GM19023 (cell line): ENCODE measurements around the gene OTOF.

Experiments used
- ATAC-seq: cut with Tn5 transposase; IDR thresholded peaks from one replicate; pipeline ENCODE4 v1.9.1; 2021; ENCODE audit warnings: mild to moderate bottlenecking, moderate library complexity; ENCODE audit not compliant: unreplicated experiment

Gene OTOF

DNA sequence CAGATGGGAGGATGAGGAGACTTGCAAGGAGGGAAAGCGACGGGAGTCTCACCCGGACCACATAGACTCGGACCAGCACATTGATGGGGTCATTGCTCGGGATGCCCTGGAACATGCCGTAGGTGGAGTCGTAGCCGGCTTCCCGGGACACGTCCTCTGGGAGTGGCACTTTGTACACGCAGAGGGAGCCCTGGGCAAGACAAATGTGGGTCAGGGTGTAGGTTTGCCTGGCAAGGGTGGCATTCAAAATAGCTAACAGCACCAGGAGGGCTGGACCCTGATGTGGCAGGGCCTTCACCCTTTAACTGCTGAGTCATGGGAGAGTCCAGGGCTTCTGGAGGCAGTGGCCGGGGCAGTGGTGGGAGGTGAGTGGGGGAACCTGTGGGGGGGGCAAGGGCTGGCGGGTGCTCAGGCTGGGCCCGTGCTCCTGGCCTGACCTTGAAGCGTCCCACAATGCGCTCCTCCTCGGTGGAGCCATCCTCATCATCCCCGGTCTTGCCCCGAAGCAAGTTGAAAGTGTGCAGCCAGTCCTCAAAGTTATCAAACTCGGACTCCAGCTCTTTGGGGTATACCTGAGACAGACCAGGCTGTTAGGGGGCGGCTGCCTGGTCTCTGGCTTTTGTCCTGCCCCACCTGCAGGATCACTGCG lies 11.1 kb downstream of the OTOF start:
- no peak for ATAC-seq

DNA sequence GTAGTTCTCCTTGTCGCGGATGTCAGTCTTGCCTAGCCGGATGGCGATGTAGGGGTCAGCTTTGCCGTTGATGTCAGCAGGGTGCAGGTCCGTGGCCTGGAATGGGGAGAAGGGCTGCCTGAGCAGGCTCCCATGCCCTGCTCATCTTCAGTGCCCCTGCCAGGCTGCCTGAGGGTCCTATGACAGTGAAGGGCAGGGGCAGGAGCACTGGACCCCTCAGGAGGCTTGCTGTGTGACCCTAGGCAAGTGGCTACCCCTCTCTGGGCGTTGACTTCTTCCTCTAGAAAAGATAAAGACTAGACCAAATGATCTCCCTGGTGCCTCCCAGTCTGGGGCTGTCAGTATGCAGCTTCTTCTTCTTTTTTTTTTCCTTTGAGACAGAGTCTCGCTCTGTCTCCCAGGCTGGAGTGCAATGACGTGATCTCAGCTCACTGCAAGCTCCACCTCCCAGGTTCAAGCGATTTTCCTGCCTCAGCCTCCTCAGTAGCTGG lies 11.9 kb downstream of the OTOF start:
- no peak for ATAC-seq

DNA sequence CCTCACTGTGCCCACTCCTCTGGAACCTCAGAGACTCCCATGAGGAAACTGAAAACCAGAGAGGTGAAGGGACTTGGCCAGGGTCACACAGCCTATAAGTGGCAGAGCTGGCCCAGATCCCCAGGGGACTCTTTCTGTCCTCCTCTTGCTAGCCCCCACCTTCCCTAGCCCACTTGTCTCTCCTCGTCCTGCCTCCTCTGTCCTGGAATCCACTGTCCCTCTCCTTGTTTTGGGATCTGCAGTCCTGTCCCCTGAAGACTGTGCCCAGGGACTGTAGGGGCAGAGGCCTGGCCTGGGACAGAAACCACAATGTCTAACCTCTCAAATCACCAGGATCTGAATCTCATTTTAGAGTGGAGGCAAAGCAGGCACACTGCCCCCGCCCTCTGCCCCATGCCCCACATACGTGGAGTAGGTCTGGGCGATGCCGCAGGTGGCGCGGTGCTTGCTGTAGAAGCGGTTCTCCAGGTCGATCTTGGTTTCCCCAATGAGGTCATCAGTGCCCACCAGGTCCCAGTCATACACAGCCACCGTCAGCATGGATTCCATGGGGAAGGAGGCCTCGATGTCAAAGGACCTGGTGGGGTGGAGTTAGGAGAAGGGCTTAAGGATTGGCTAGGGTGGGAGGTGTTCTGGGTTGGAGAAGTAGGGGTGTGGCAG lies 12.5 kb downstream of the OTOF start:
- no peak for ATAC-seq

DNA sequence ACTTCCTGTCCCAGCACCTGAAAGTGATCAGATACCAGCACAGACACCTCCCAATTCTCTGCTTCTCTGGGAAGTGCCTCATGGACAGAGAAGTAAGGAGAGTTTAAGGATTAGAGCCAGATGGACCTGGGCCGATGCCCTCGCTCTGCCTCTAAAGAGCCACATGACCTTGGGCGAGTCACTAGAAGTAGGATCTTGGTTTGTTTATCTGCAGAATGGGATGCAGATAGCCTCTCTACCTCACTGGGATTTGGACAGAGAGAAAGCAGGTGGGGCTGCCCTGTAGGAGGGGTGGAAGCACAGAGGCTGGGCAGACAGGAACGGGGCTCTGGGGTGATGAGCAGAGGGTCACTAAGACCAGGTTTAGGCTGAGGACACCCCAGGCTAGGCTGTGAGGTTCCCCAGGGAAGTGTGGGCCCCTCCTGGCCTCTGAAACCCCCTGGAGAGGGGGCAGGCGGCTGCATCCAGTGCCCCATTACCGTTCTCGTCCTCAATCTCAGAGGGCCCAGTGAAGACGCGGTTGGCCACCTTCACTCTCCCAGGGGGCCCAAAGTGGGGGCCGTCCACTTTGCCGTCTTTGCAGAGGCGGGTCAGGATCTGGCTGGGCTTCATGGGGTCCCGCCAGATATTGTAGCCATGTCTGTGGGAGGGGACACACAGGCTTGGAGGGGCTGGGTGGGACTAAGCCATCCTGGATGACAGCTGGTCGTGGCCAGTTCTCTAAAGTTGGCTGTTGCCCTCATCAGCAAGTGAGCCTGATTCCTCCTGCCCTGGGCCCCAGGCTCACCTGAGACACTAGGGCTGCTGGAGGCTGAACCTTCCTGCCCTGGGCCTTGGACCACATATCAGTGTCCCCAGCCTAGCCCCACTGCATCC lies 13.3 kb downstream of the OTOF start:
- no peak for ATAC-seq

DNA sequence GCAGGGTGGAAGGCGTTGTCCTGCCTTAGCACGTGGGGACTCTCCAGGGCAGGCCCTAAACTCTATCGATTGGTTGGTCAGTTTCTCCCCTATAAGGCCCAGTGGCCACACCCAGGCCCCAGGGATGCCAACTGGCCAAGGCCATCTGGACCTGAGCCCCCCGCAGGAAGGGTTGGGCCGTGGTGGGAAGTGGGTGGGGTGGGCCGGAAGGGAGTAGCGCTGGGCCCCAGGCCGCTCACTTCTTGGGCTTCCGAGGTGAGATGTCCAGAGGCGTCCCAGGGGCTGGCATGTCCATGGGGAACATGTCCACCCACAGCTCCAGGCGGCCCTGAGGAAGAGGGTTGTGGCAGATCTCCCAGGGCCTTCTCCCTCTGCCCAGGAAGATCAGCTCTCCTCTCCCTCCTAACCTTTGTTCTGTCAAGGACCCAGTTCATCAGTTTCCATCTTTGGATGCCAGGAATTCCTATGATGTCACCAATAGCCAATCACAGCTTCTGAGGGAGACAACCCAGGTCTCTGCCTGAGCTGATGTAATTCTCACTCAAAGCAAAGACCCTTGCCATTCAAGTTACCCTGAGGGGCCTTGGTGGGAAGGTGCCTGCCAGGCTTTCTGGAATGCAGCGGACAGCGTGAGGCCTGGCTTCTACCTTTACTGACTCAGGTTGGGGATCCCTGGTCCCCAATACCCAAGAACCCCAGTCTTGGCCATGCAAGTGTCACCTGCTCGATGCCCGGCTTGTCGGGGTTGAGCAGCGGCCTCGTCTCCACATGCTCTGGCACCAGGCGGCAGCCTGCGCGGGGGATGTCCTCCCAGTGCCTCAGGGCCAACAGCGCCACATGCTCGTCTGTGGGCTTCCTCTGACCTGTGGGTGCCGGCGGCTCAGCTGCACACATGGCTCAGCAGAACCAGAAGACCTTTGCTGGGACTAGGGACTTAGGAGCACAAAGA lies 14.4 kb downstream of the OTOF start:
- no peak for ATAC-seq

DNA sequence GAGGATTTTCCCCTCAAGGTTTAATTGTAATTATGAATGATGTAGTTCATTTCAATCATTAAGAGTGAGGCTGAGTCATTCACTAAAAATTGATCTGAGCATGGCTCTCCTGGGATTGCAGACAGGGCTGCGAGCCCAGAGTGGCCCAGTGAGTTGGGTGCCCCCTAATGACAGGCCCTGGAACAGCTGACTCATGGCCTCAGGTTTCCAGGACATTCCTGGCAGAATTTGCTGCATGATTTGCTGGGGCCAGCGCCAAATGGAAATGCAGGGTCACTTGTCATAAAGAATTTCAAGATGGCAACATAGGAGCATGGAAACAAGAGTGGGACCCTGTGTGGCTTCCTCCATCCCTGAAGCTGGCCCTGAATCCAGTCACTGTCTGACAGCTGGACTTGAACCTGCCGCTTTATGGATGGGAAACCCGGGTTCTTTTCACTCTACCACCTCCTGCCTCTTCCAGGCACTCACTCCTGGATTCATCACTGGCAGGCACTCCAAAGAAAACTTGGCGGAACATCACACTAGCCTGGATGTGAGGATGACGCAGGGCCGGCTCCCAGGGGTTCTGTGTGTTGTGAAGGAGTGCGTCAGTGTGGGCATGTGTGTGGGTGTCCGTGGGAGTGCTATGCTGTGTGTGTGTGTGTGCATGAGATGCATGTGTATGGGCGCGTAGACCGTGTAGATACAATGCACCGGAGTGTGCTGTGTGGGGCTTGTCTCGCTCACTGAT lies 15.2 kb downstream of the OTOF start:
- no peak for ATAC-seq

DNA sequence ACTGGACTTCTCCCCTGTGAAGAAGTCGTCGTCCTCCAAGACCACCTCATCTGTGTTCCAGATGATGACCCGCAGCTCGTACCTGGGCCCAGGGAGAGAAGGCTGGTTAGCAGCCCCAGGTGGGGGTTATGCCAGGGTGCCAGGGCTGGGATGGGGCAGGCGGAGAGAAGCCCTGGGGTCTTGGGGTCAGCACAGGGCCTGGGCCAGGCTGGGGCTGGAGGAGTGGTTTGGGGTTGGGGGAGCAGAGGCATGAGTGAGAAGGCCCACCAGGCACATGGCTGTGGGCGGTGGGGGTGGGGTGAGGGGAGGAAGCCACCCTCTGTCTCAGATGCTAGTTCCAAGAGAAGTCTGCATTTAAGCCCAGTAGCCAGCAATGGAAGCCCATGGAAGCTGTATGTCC lies 15.8 kb downstream of the OTOF start:
- ATAC-seq = no peak

DNA sequence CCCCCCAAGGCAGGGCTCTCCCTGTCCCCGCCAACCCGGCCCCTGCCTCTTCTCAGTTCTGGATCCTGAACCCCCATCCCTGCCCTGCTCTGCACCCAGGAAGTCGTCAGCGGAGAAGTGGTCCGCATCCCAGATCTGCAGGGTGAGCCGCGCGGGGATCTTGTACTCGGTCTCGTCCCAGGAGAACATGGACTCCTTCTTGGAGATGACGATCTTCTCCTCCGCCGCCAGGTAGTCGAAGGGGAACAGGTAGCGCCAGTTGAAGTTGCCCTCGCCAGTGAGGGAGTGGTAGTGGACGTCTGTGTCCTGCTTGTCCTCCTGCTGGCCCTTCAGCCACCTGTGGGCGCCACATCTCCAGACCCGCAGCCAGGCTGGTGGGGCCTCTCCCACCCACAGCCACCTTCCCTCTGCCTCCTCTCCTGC lies 16.3 kb downstream of the OTOF start:
- no peak for ATAC-seq

DNA sequence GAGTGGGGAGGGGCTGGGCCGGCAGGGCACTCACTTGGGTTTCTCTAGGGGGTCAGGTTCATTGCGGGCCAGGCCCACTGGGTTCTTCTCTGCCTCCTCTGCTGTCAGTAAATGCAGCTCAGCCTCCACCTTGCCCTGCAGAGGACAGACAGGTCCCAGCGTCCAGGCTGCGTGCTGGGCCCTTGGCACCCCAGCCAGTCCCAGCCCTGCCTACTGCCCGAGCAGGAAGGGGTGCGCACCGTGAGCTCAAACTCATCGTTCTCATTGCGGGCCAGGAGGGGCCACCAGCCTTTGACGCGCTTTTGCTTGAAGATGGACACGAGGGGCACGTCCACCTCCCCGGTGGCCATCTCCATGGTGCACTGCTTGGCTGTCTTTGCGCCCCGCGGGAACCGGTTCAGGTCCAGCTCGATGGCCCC lies 17.3 kb downstream of the OTOF start:
- no peak for ATAC-seq

DNA sequence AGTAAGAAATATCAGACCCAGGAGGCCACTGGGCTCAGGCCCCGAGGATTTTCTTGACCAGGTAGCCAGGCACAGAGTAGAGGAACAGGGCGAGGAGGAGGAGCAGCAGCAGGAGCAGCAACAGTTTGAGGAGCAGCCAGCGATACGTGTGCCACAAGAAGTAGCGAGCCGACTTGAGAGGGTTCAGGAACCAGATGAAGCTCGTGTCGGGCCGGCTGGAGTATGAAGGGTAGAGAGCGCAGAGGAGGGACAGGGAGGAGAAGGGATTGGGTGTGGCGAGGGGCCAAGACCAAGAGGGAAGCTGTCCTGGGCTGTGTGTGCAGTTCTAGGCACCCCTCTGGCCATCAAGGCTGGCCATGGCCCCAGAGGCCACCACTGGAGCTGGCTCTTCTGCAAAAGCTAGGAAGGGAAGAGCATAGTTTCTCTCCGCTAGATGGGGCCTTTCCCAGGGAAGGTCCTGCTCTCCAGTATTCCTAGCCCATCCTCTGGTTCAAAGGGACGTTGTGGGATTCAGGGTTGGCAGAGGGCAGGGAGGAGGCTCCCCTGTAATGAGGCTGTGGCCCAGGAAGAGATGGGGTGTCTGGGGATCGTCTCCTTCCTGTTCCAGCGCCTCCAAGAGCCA lies 17.8 kb downstream of the OTOF start:
- no peak for ATAC-seq

DNA sequence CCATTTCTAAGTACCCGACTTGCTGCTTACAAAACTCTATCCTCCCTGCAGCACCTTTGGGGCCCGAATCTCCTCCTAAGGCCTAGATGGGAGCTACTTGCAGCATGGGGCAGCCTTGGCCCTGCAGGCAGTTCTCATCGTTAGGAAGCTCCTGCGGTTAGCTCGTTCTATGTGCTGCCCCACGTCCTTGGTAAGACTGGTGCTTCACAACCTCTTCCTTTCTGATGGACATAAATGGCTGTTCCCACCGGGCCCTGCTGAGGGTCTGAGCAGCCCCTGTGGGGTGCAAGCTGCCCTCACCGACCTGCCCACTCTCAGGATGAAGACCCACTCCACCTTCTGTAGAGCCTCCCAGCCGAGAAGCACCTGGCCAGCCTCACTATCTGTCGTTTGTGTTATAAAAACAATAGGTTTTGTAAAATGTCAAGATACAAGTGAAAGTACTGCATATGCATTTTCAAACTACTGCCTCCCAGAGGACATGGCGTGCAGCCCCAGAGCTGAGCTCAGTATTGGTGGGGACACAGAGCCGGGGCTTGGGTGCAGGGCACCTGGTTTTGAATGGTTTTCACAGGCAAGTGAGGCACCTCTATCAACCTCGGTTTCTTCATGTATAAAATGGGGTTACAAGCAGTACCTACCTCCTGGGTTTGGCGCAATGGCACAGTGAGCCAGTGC lies 19.4 kb downstream of the OTOF start:
- no peak for ATAC-seq

DNA sequence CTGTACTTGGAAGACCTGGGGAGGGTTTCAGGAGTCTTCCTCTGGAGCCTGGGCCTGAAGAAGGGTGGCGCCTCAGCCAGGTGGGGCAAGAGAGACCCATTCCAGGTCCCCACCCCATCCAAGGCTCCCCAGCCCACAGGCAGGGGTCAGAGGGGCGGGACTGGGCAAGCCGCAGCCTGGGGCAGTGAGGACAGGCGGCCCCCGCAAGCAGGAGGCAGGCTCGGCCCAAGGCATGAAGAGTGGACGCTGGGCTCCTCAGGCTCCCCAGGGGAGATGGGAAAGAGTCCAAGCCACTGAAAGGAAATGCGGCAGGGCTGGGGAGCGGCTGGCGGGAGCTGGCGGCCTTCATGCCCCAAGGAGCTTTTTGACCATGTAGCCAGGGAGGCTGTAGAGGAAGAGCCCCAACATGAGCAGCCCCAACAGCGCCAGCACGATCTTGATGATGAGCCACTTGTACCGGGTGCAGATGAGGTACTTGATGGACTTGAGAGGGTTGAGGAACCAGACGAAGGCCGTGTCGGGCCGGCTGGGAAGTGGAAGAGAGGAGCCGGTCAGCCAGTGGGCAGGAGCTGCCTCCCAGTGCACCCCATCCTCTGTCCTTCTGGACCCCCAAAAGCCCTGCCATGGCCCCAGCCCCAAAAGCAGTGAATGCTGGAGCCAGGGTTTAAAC lies 20.1 kb downstream of the OTOF start:
- ATAC-seq = no peak

DNA sequence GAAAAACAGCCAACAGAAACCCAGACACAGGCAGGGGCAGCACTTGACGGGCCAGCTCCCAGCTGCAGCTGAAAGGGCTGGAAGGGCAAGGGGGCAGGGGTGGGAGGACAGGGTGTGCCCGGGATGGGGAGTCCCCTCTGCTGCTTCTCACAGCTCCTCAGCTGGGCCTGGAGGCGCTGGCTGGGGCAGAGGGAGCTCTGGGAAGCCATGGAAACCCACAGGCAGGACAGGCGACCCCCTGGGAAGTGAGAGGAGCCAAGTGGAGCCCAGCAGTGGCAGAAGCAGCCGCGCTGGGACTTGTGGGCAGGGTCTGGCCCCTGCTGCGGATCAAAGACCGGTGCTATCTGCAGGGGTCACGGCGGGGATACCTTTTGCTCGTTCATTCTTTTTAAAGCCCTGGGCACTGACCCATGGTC lies 20.7 kb downstream of the OTOF start:
- no peak for ATAC-seq

DNA sequence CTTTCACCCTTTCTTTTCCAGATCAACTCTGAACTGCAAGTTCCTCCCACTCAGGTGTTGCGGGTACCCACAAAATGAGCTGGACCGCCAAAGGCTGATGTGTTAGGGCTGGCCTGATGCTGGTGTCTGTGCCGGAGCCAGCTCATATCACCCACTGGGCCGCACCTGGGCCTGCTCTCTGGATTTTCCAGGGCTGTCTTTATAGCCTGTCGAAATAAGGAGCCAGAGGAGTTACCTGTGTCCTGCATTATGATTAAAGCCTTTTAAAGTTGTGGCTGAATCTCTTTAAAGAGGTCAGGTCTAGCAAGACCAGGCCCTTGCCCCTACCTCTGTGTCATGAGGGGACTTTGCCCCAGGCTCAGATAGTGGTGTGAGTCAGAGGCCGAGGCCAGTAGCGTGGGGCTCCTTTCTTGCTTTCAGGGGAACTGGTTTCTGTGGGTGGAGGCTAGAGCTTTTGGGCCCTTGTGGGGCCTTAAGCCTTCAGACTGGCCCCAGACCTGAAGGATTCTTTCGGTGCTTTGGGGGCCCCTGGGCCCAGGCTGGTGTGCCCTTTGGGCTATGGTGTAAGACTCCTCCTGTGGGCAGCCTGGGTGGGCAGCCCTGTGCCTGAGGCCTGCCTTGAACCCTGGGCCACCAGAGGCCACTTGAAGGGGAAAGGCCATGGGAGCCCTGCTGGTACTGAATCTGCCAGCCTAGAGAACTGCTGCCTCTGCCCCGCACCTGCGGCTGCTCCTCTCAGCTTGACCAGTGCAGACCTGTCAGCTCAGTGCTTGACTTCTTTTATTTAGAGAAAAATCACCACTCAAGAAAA lies 21.3 kb downstream of the OTOF start:
- ATAC-seq = no peak

DNA sequence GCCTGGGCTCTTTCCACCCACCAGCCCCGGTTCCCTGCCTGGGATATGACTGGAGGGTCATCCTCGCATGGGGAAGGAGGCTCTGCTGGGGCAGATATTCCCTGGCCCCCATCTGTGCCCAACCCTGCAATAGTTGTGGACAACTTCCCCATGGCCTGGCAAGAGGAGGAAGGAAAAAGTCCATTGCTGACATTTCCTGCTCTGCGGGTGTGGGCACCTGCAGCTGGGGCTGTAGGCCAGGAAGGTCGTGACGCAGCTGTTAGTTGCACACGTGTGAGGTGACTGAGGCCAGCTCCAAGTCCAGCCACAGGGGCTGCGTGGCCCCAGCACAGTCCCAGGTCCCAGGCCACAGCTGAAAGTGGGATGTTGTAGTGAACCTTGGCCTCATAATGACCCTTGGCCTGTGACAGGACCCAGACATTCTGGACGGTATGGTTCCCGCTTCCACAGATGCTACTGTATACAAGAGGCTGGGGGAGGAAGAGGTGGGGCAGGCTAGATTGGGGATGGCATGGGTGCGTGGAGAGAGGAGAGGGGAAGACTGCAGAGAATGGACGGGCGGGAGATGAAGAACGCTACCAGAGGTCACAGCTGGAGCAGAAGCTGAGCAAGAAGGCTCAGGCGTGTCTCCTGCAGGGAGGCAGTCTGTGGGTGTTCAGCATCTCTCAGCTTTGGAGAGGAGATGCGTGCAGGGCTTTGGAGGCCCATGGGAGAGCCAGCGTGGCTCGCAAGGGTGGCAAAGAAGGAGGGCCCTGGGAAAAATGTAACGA lies 22.1 kb downstream of the OTOF start:
- ATAC-seq = no peak

DNA sequence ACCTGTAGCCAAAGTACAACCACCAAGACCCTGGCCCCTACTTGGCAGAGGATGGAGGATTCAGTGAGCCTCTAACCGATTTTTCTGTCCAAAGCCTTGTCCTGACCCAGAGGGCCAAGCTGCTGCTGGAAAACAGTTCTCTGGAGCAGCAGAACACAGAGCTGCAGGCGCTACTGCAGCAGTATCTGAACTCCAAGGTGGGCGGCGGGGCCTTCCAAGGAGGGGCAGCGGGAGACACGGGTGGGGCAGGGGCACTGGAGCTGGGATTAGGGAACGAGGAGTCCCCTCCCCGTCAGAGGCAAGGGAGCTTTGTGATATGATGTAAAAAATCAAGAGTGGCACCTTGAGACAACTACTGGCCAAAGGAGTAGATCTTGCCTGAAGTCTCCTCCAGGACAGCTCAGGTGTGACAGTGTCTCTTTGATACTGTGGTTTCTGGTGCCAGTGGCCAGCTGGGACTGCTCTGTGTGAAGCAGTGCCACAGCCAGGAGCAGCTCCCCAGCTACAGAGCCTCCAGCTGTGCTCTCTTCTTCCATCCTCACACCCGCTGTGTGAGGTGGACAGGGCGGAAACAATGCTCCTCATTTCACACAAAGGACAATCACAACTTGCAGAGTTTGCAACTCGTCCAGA lies 22.8 kb downstream of the OTOF start:
- ATAC-seq = no peak
